Lower leg skin (tissue), 3 donors: Measurements from ENCODE around the gene CLEC16A.

Experiments
- POLR2A ChIP-seq, 2 donors: fragments of 450-650 bp; IDR thresholded peaks; one replicate each; pipeline ENCODE4 v1.6.1; 2016 to 2017; ENCODE audit warnings: antibody characterized with exemption in 2 of 2, mild to moderate bottlenecking in 1 of 2, moderate library complexity in 1 of 2
- TF ChIP-seq, protein P1 (sequence below), 3 donors: fragments of 450-650 bp; IDR thresholded peaks; one replicate each; pipeline ENCODE4 v1.5.1; 2016; ENCODE audit warnings: antibody characterized with exemption in 3 of 3, mild to moderate bottlenecking in 3 of 3, moderate library complexity in 2 of 3

DNA sequence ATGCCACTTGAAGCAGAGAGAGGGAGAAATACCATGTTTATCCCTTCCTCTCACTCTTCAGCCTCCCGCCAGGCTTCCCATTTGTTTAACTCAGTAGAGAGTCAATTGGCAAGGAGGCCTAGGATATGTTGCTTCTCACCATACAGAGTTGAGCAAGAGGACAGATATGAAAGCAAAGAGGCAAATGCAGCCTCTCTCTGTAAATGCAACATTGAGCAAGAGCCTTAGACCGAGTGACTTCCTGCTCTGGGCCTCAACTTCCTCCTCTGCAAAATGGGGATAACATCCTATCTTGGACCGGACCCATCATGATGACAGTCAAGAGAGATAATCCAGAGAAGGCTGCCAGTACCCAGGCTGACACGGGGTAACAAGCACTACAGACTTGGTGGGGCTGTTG, 274.8 kb downstream of the CLEC16A start:
- TF ChIP-seq, protein P1, sequence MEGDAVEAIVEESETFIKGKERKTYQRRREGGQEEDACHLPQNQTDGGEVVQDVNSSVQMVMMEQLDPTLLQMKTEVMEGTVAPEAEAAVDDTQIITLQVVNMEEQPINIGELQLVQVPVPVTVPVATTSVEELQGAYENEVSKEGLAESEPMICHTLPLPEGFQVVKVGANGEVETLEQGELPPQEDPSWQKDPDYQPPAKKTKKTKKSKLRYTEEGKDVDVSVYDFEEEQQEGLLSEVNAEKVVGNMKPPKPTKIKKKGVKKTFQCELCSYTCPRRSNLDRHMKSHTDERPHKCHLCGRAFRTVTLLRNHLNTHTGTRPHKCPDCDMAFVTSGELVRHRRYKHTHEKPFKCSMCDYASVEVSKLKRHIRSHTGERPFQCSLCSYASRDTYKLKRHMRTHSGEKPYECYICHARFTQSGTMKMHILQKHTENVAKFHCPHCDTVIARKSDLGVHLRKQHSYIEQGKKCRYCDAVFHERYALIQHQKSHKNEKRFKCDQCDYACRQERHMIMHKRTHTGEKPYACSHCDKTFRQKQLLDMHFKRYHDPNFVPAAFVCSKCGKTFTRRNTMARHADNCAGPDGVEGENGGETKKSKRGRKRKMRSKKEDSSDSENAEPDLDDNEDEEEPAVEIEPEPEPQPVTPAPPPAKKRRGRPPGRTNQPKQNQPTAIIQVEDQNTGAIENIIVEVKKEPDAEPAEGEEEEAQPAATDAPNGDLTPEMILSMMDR (IDR thresholded peaks at IDR 0.05), result no peak
- TF ChIP-seq POLR2A (IDR thresholded peaks at IDR 0.05), result no peak
